CD14-positive monocyte (primary cell): ENCODE results near the gene KHNYN. TPM values are rescaled to one million over a fixed set of nuclear protein-coding genes. Genes with fewer than 3 reads are reported as not detected.

Experiments
- DNase-seq, 3 donors: peaks; one replicate each; pipeline ENCODE4 v3.0.0-alpha.2; 2011 to 2022
- H2AFZ ChIP-seq: 2 replicates; pipeline ENCODE4 v1.6.0; 2012; ENCODE audit warnings: mild to moderate bottlenecking, low read depth, low read length, inconsistent platforms; ENCODE audit not compliant: insufficient read depth, poor library complexity, severe bottlenecking
- H3K27ac ChIP-seq, 2 donors: 1 replicate in 1 of 2; 2 replicates in 1 of 2; pipeline ENCODE4 v1.5.1; 2012 to 2013; ENCODE audit warnings: low read length in 2 of 2, control low read depth in 1 of 2, inconsistent platforms in 1 of 2, low read depth in 1 of 2, mild to moderate bottlenecking in 1 of 2
- H3K27me3 ChIP-seq, 2 donors: one replicate each; pipeline versions ENCODE4 v1.6.0 to v1.6.1; 2011 to 2013; ENCODE audit warnings: low read length in 2 of 2; ENCODE audit not compliant: control insufficient read depth in 2 of 2, insufficient read depth in 2 of 2
- H3K36me3 ChIP-seq, 2 donors: replicated peaks in 1 of 2; 1 replicate in 1 of 2; 2 replicates in 1 of 2; pipeline versions ENCODE4 v1.5.1 to v1.6.1; 2012 to 2013; ENCODE audit warnings: low read length in 2 of 2, control low read depth in 1 of 2, inconsistent platforms in 1 of 2, mild to moderate bottlenecking in 1 of 2; ENCODE audit not compliant: insufficient read depth in 2 of 2, control insufficient read depth in 1 of 2
- H3K4me1 ChIP-seq, 2 donors: 1 replicate in 1 of 2; 2 replicates in 1 of 2; pipeline versions ENCODE4 v1.5.1 to v1.6.1; 2012 to 2013; ENCODE audit warnings: low read length in 2 of 2, control low read depth in 1 of 2, inconsistent platforms in 1 of 2, mild to moderate bottlenecking in 1 of 2, moderate library complexity in 1 of 2; ENCODE audit not compliant: insufficient read depth in 2 of 2, control insufficient read depth in 1 of 2
- H3K4me2 ChIP-seq: replicated peaks from 2 replicates; pipeline ENCODE3; 2012; ENCODE audit warnings: low read length, moderate library complexity, mild to moderate bottlenecking; ENCODE audit not compliant: poor library complexity, severe bottlenecking; ENCODE audit errors: extremely low read depth
- H3K4me3 ChIP-seq, 3 experiments: fragments of 200-600 bp in 1 of 3; sonication (generic) in 1 of 3; replicated peaks in 1 of 3; 1 replicate in 2 of 3; 2 replicates in 1 of 3; pipeline ENCODE4 v1.5.1; 2011 to 2013; ENCODE audit warnings: low read length in 3 of 3, mild to moderate bottlenecking in 3 of 3, control low read depth in 2 of 3, low read depth in 2 of 3, inconsistent platforms in 1 of 3, moderate library complexity in 1 of 3
- H3K79me2 ChIP-seq: 2 replicates; pipeline ENCODE4 v1.6.0; 2012; ENCODE audit warnings: mild to moderate bottlenecking, control low read depth, inconsistent platforms, low read length, moderate library complexity; ENCODE audit not compliant: insufficient read depth
- H3K9ac ChIP-seq: 2 replicates; pipeline ENCODE4 v1.6.0; 2017; ENCODE audit warnings: low read length, mild to moderate bottlenecking; ENCODE audit not compliant: insufficient read depth, poor library complexity, severe bottlenecking
- H3K9me3 ChIP-seq, 2 donors: replicated peaks in 1 of 2; 1 replicate in 1 of 2; 2 replicates in 1 of 2; pipeline versions ENCODE4 v1.5.1 to v1.6.1; 2012 to 2013; ENCODE audit warnings: low read length in 2 of 2, control low read depth in 1 of 2; ENCODE audit not compliant: control insufficient read depth in 1 of 2, insufficient read depth in 1 of 2
- H4K20me1 ChIP-seq: 2 replicates; pipeline ENCODE4 v1.6.0; 2012; ENCODE audit warnings: mild to moderate bottlenecking, low read length, control low read depth, moderate library complexity; ENCODE audit not compliant: insufficient read depth
- H3K27ac Mint-ChIP-seq, 7 donors: one replicate each; pipeline ENCODE4 v1.8.0; 2020; ENCODE audit warnings: mild to moderate bottlenecking in 7 of 7, mixed read lengths in 7 of 7, moderate library complexity in 6 of 7, inconsistent platforms in 2 of 7
- H3K27me3 Mint-ChIP-seq, 3 donors: one replicate each; pipeline ENCODE4 v1.8.0; 2021 to 2022; ENCODE audit warnings: low read depth in 3 of 3, mild to moderate bottlenecking in 3 of 3, mixed read lengths in 3 of 3, moderate library complexity in 3 of 3, inconsistent platforms in 1 of 3
- H3K36me3 Mint-ChIP-seq, 2 donors: one replicate each; pipeline ENCODE4 v1.8.0; 2020; ENCODE audit warnings: mixed read lengths in 2 of 2, inconsistent platforms in 1 of 2, mild to moderate bottlenecking in 1 of 2
- H3K4me1 Mint-ChIP-seq: one replicate; pipeline ENCODE4 v1.8.0; 2020; ENCODE audit warnings: mild to moderate bottlenecking, mixed read lengths
- H3K4me3 Mint-ChIP-seq, 2 donors: one replicate each; pipeline ENCODE4 v1.8.0; 2020; ENCODE audit warnings: mild to moderate bottlenecking in 2 of 2, mixed read lengths in 2 of 2, moderate library complexity in 1 of 2
- H3K9me3 Mint-ChIP-seq, 7 donors: one replicate each; pipeline ENCODE4 v1.8.0; 2020 to 2022; ENCODE audit warnings: mixed read lengths in 7 of 7, mild to moderate bottlenecking in 6 of 7, moderate library complexity in 6 of 7, inconsistent platforms in 2 of 7
- WGBS: methylation state at CpG from one replicate; pipeline ENCODE4 v1.1.5; 2013; ENCODE audit warnings: missing lambda C conversion rate; ENCODE audit not compliant: insufficient coverage; 5-methylcytosine and 5-hydroxymethylcytosine counted together
- intact Hi-C, 2 donors: fragments of 100-400 bp; cut with micrococcal nuclease; formaldehyde crosslinking; loops; one replicate each; pipeline versions ENCODE4 v1.15.0 to v1.15.1; 2023
- polyA plus RNA-seq, 3 donors: library from polyadenylated mRNA; depleted of rRNA in 1 of 3; unstranded in 2 of 3; stranded (reverse) in 1 of 3; fragments of 300-500 nt in 2 of 3; fragments of >200 nt in 1 of 3; fragmentation: Illumina TruSeq in 2 of 3; gene quantifications; 1 replicate in 2 of 3; 2 replicates in 1 of 3; pipeline ENCODE4 v1.2.3, GENCODE V29; 2012 to 2021
- TF ChIP-seq, protein P1 (sequence below): fragments of 200-600 bp; IDR thresholded peaks from one replicate; pipeline ENCODE4 v1.8.0; 2022; ENCODE audit warnings: antibody characterized with exemption, mild to moderate bottlenecking

Gene KHNYN
- polyA plus RNA-seq, 3 donors, result 12.4 to 39.8 (median 16.0) TPM

DNA sequence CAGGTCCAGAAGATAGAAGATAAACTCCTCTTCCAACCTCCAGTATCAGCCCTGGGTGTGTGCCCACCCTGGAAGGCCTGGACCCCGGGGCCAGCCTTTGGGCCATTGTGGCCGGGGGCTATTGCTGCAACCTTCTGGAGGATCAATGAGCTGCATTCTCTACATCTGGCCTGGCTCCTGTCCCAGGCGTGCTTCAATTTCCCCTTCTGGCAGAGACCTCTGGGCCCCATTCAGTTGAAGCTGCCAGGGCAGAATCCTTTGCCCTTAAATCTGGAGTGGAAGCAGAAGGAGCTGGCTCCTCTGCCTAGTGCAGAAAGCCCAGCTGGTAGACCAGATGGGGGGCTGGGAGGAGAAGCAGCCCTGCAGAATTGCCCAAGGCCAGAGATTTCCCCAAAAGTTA lies 21.0 kb upstream of the KHNYN start:
- H4K20me1 ChIP-seq, result no peaks in the 10 kb centered on the region
- peaks cover 0 to 4% (median 2%) of the 10 kb centered on the region in 3 donors for H3K27me3 Mint-ChIP-seq
- no peak for DNase-seq
- H3K9ac ChIP-seq, result no peak overlapping the region
- no peaks in the 10 kb centered on the region for H3K4me1 Mint-ChIP-seq
- intact Hi-C loops, result loop anchor here in 1 of 2 donors (5.0 kb wide), 1 partner anchor 36 kb away; no protein-coding TSS in a partner anchor
- no peaks in the 10 kb centered on the region for H3K4me1 ChIP-seq
- no peak overlapping the region for H2AFZ ChIP-seq
- H3K27ac Mint-ChIP-seq, result no peak overlapping the region
- H3K4me3 Mint-ChIP-seq, result no peak overlapping the region
- no peaks in the 10 kb centered on the region for H3K27me3 ChIP-seq
- H3K4me2 ChIP-seq, result no peak overlapping the region
- no peak overlapping the region for H3K27ac ChIP-seq
- 27% methylated on average over 3 of the region's 3 CpGs for WGBS
- H3K4me3 ChIP-seq, result no peak overlapping the region
- no peaks in the 10 kb centered on the region for H3K36me3 ChIP-seq
- TF ChIP-seq, protein P1, sequence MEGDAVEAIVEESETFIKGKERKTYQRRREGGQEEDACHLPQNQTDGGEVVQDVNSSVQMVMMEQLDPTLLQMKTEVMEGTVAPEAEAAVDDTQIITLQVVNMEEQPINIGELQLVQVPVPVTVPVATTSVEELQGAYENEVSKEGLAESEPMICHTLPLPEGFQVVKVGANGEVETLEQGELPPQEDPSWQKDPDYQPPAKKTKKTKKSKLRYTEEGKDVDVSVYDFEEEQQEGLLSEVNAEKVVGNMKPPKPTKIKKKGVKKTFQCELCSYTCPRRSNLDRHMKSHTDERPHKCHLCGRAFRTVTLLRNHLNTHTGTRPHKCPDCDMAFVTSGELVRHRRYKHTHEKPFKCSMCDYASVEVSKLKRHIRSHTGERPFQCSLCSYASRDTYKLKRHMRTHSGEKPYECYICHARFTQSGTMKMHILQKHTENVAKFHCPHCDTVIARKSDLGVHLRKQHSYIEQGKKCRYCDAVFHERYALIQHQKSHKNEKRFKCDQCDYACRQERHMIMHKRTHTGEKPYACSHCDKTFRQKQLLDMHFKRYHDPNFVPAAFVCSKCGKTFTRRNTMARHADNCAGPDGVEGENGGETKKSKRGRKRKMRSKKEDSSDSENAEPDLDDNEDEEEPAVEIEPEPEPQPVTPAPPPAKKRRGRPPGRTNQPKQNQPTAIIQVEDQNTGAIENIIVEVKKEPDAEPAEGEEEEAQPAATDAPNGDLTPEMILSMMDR, result no peak
- H3K9me3 ChIP-seq, result no peaks in the 10 kb centered on the region
- no peaks in the 10 kb centered on the region for H3K79me2 ChIP-seq
- H3K36me3 Mint-ChIP-seq, result no peaks in the 10 kb centered on the region
- H3K9me3 Mint-ChIP-seq, result no peaks in the 10 kb centered on the region

DNA sequence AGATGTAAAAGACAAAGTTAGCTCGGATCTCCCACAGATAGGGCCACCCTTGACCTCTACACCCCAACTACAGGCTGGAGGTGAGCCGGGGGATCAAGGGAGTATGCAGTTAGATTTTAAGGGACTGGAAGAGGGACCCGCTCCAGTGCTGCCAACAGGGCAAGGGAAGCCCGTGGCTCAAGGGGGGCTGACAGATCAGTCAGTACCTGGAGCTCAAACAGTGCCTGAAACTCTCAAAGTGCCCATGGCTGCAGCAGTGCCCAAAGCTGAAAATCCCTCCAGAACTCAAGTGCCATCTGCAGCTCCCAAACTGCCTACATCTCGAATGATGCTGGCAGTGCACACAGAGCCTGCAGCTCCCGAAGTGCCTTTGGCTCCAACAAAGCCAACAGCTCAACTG lies 20.6 kb upstream of the KHNYN start:
- Mint-ChIP-seq H3K27ac (no peak overlapping the region), H3K27me3 (peaks cover 0 to 4% (median 2%) of the 10 kb centered on the region in 3 donors), H3K4me3 (no peak overlapping the region), H3K4me1 (no peaks in the 10 kb centered on the region), H3K9me3 (no peaks in the 10 kb centered on the region), H3K36me3 (no peaks in the 10 kb centered on the region)
- Histone ChIP-seq H3K9ac (no peak overlapping the region), H3K4me1 (no peaks in the 10 kb centered on the region), H3K36me3 (no peaks in the 10 kb centered on the region), H3K27ac (no peak overlapping the region), H3K4me2 (no peak overlapping the region), H2AFZ (no peak overlapping the region), H3K27me3 (no peaks in the 10 kb centered on the region), H3K4me3 (no peak overlapping the region), H4K20me1 (no peaks in the 10 kb centered on the region), H3K79me2 (no peaks in the 10 kb centered on the region), H3K9me3 (no peaks in the 10 kb centered on the region)
- no peak for DNase-seq
- 95% methylated on average over 4 of the region's 6 CpGs for WGBS
- intact Hi-C loops, result loop anchor here in 1 of 2 donors (5.0 kb wide), 1 partner anchor 37 kb away; no protein-coding TSS in a partner anchor
- TF ChIP-seq, protein P1, result no peak
